Caco-2 (cell line): ENCODE results near the gene ALDOA. TPM values are rescaled to one million over a fixed set of nuclear protein-coding genes. Genes with fewer than 3 reads are reported as not detected.

Experiments
- BruUV-seq: library from RNA; stranded (reverse); fragments of 400-500 nt; replicated peaks from 2 replicates; lab custom pipeline; 2021; lab: Mats Ljungman, UMichigan
- CTCF ChIA-PET: fragments of 300-600 bp; sonication (Branson Sonifier 250); formaldehyde crosslinking; loops from one replicate; lab custom pipeline; 2022; ENCODE audit warnings: antibody characterized with exemption; lab: Charles Lee
- POLR2A ChIA-PET: fragments of 300-600 bp; sonication (Branson Sonifier 250); formaldehyde crosslinking; loops from one replicate; lab custom pipeline; 2022; ENCODE audit warnings: antibody characterized with exemption; lab: Charles Lee
- DNase-seq, 2 experiments: peaks; one replicate each; pipeline versions ENCODE4 v3.0.0 to v3.0.0-alpha.2; 2020 to 2022
- H3K27me3 ChIP-seq: replicated peaks from 2 replicates; pipeline ENCODE4 v1.6.0; 2011; ENCODE audit warnings: low read length; ENCODE audit not compliant: control insufficient read depth, insufficient read depth
- H3K36me3 ChIP-seq: 2 replicates; pipeline ENCODE4 v1.5.1; 2011; ENCODE audit warnings: low read length; ENCODE audit not compliant: control insufficient read depth, insufficient read depth
- H3K4me1 ChIP-seq: fragments of 250-450 bp; sonication (Bioruptor Pico); 2 replicates; pipeline ENCODE4 v1.5.1; 2020; ENCODE audit warnings: mild to moderate bottlenecking
- H3K4me3 ChIP-seq: 2 replicates; pipeline ENCODE4 v1.5.1; 2011; ENCODE audit warnings: low read depth, mild to moderate bottlenecking, control low read depth, low read length
- H3K9me3 ChIP-seq: fragments of 250-450 bp; sonication (Bioruptor Pico); 2 replicates; pipeline ENCODE4 v1.5.1; 2020; ENCODE audit warnings: mild to moderate bottlenecking, moderate library complexity
- H3K27ac Mint-ChIP-seq: one replicate; pipeline ENCODE4 v1.8.0; 2022; ENCODE audit warnings: mixed read lengths; ENCODE audit not compliant: unreplicated experiment
- H3K27me3 Mint-ChIP-seq: one replicate; pipeline ENCODE4 v1.8.0; 2022; ENCODE audit warnings: mixed read lengths; ENCODE audit not compliant: insufficient read depth, unreplicated experiment
- H3K36me3 Mint-ChIP-seq: one replicate; pipeline ENCODE4 v1.8.0; 2022; ENCODE audit warnings: mild to moderate bottlenecking, mixed read lengths; ENCODE audit not compliant: insufficient read depth, unreplicated experiment
- H3K4me1 Mint-ChIP-seq: one replicate; pipeline ENCODE4 v1.8.0; 2022; ENCODE audit warnings: low read depth, mixed read lengths; ENCODE audit not compliant: unreplicated experiment
- H3K4me3 Mint-ChIP-seq: one replicate; pipeline ENCODE4 v1.8.0; 2022; ENCODE audit warnings: mild to moderate bottlenecking, moderate library complexity, mixed read lengths; ENCODE audit not compliant: unreplicated experiment
- H3K9me3 Mint-ChIP-seq: one replicate; pipeline ENCODE4 v1.8.0; 2022; ENCODE audit warnings: mixed read lengths; ENCODE audit not compliant: unreplicated experiment
- intact Hi-C: fragments of 100-400 bp; cut with micrococcal nuclease; formaldehyde crosslinking; loops from one replicate; pipeline ENCODE4 v1.10.0; 2022; ENCODE audit not compliant: unreplicated experiment
- total RNA-seq: library from RNA; stranded (reverse); gene quantifications from 2 replicates; pipeline ENCODE4 v1.2.3, GENCODE V29; 2022
- TF ChIP-seq, protein P1 (sequence below), 2 experiments: fragments of 200-600 bp in 1 of 2; IDR thresholded peaks; 1 replicate in 1 of 2; 2 replicates in 1 of 2; pipeline versions ENCODE4 v1.5.1 to v1.8.0; 2011 to 2022; ENCODE audit warnings: antibody characterized with exemption in 1 of 2, control low read depth in 1 of 2, inconsistent platforms in 1 of 2, low read depth in 1 of 2, low read length in 1 of 2, mild to moderate bottlenecking in 1 of 2, moderate library complexity in 1 of 2; ENCODE audit not compliant: insufficient read depth in 1 of 2, severe bottlenecking in 1 of 2, unreplicated experiment in 1 of 2

The ALDOA gene
- total RNA-seq, 1 experiment from 2014 or later, result 675 TPM

DNA sequence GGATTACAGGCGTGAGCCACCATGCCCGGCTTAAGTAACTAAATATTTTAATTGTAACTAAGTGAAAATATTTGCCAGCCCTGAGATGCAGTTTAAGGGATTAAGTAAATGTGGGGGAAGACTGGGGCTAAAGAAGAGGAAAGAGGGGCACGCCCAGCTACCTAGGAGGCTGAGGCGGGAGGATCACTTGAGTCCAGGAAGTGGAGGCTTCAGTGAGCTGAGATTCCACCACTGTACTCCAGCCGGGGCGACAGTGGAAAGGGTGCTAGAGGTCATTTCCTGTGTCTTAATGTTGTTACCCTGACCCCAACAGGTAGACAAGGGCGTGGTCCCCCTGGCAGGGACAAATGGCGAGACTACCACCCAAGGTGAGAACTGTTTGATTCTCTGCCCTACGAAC, 2.8 kb downstream of the ALDOA start:
- H3K27me3 ChIP-seq, result no peaks in the 10 kb centered on the region

DNA sequence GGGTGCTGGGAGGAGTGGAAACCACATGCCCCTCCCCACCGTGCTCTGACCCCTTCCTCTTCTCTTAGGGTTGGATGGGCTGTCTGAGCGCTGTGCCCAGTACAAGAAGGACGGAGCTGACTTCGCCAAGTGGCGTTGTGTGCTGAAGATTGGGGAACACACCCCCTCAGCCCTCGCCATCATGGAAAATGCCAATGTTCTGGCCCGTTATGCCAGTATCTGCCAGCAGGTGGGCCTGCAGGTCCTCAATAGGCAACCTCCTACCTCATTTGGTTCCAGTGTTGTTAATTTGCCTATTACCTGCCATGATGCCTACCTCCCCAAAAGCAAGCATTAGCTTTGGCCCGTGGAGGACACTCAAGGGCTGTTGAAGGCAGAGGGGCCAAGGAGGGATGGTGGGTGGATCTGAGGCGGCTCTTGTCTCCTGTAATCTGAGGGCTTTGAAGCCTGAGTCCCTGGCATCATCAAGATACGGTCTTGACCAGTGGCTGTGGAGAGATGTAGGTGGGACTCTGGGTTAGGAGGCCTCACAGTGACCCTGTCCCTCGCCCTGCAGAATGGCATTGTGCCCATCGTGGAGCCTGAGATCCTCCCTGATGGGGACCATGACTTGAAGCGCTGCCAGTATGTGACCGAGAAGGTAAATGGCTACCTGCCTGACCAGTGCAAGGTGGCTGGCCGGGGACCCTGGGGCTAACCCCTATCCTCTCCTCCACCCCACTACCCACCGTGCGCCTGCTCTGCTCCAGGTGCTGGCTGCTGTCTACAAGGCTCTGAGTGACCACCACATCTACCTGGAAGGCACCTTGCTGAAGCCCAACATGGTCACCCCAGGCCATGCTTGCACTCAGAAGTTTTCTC, 3.4 kb downstream of the ALDOA start:
- no peaks in the 10 kb centered on the region for H3K27me3 Mint-ChIP-seq
- no peak overlapping the region for H3K27ac Mint-ChIP-seq
- intact Hi-C loops, result loop anchor here (5.0 to 10.0 kb wide), 2 partner anchors 336 to 1097 kb away; partner anchors contain the start of genes SPNS1 and ZNF771
- H3K36me3 Mint-ChIP-seq, result peaks cover 81% of the 10 kb centered on the region
- H3K4me3 Mint-ChIP-seq, result no peak overlapping the region
- no TSS peak for BruUV-seq
- peaks cover 13% of the 10 kb centered on the region for H3K4me1 Mint-ChIP-seq
- H3K36me3 ChIP-seq, result peaks cover 15% of the 10 kb centered on the region
- H3K27me3 ChIP-seq, result no peaks in the 10 kb centered on the region
- H3K4me3 ChIP-seq, result no peak overlapping the region
- POLR2A ChIA-PET, result no interaction called here
- TF ChIP-seq, protein P1, sequence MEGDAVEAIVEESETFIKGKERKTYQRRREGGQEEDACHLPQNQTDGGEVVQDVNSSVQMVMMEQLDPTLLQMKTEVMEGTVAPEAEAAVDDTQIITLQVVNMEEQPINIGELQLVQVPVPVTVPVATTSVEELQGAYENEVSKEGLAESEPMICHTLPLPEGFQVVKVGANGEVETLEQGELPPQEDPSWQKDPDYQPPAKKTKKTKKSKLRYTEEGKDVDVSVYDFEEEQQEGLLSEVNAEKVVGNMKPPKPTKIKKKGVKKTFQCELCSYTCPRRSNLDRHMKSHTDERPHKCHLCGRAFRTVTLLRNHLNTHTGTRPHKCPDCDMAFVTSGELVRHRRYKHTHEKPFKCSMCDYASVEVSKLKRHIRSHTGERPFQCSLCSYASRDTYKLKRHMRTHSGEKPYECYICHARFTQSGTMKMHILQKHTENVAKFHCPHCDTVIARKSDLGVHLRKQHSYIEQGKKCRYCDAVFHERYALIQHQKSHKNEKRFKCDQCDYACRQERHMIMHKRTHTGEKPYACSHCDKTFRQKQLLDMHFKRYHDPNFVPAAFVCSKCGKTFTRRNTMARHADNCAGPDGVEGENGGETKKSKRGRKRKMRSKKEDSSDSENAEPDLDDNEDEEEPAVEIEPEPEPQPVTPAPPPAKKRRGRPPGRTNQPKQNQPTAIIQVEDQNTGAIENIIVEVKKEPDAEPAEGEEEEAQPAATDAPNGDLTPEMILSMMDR (IDR thresholded peaks at IDR 0.05; ENCODE audit: insufficient read depth in 1 of 2, low read depth in 1 of 2, low read length in 1 of 2, severe bottlenecking in 1 of 2, unreplicated experiment in 1 of 2), result peak; percentile 48 to 60
- no peaks in the 10 kb centered on the region for H3K9me3 Mint-ChIP-seq
- CTCF ChIA-PET, result no interaction called here
- H3K4me1 ChIP-seq, result peaks cover 4% of the 10 kb centered on the region; the same call in 1 of the 2 replicates
- DNase-seq, result peak in 1 of 2 experiments; percentile 65
- H3K9me3 ChIP-seq, result no peaks in the 10 kb centered on the region

More for the DNA sequence above, 2.8 kb downstream of the ALDOA start:
- Histone ChIP-seq H3K9me3 (no peaks in the 10 kb centered on the region), H3K4me1 (peaks cover 8% of the 10 kb centered on the region; the same call in 1 of the 2 replicates), H3K4me3 (no peak overlapping the region), H3K36me3 (peaks cover 15% of the 10 kb centered on the region)
- Mint-ChIP-seq H3K4me3 (no peak overlapping the region), H3K27me3 (no peaks in the 10 kb centered on the region), H3K4me1 (peaks cover 19% of the 10 kb centered on the region), H3K36me3 (peaks cover 84% of the 10 kb centered on the region), H3K27ac (no peak overlapping the region), H3K9me3 (no peaks in the 10 kb centered on the region)
- no TSS peak for BruUV-seq
- no peak for DNase-seq
- TF ChIP-seq, protein P1 (IDR thresholded peaks at IDR 0.05; ENCODE audit: insufficient read depth in 1 of 2, low read depth in 1 of 2, low read length in 1 of 2, severe bottlenecking in 1 of 2, unreplicated experiment in 1 of 2), result no peak
- intact Hi-C loops, result loop anchor here (5.0 to 10.0 kb wide), 2 partner anchors 336 to 1096 kb away; partner anchors contain the start of genes SPNS1 and ZNF771
- CTCF ChIA-PET, result no interaction called here
- POLR2A ChIA-PET, result no interaction called here

DNA sequence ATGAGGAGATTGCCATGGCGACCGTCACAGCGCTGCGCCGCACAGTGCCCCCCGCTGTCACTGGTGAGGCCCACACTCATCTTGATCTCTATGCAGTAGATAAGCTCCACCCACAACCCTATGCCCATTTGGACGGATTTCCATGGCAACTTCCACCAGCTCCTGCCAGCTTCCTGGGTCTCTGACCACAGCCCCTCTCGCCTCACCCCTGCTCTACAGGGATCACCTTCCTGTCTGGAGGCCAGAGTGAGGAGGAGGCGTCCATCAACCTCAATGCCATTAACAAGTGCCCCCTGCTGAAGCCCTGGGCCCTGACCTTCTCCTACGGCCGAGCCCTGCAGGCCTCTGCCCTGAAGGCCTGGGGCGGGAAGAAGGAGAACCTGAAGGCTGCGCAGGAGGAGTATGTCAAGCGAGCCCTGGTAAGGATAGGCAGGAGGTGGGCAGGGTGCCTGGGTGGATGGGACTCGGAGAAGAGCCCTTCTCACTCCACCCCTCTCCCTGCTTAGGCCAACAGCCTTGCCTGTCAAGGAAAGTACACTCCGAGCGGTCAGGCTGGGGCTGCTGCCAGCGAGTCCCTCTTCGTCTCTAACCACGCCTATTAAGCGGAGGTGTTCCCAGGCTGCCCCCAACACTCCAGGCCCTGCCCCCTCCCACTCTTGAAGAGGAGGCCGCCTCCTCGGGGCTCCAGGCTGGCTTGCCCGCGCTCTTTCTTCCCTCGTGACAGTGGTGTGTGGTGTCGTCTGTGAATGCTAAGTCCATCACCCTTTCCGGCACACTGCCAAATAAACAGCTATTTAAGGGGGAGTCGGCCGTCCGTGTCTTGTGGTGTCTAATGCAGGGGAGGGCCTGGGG, 4.3 kb downstream of the ALDOA start:
- no peaks in the 10 kb centered on the region for H3K9me3 Mint-ChIP-seq
- H3K36me3 ChIP-seq, result peaks cover 15% of the 10 kb centered on the region
- TSS peak; percentile 3 for BruUV-seq
- POLR2A ChIA-PET, result interaction anchor here (0.8 kb wide), 1 partner anchor 11 kb away, joined by 3 read pairs; no protein-coding TSS in a partner anchor
- no peaks in the 10 kb centered on the region for H3K9me3 ChIP-seq
- peaks cover 4% of the 10 kb centered on the region; the same call in 1 of the 2 replicates for H3K4me1 ChIP-seq
- no peak overlapping the region for H3K4me3 Mint-ChIP-seq
- DNase-seq, result no peak
- peaks cover 13% of the 10 kb centered on the region for H3K4me1 Mint-ChIP-seq
- peaks cover 79% of the 10 kb centered on the region for H3K36me3 Mint-ChIP-seq
- CTCF ChIA-PET, result no interaction called here
- H3K27me3 ChIP-seq, result no peaks in the 10 kb centered on the region
- intact Hi-C loops, result loop anchor here (5.0 to 10.0 kb wide), 2 partner anchors 335 to 1098 kb away; partner anchors contain the start of genes SPNS1 and ZNF771
- no peak overlapping the region for H3K27ac Mint-ChIP-seq
- TF ChIP-seq, protein P1 (IDR thresholded peaks at IDR 0.05; ENCODE audit: insufficient read depth in 1 of 2, low read depth in 1 of 2, low read length in 1 of 2, severe bottlenecking in 1 of 2, unreplicated experiment in 1 of 2), result no peak
- H3K27me3 Mint-ChIP-seq, result no peaks in the 10 kb centered on the region
- no peak overlapping the region for H3K4me3 ChIP-seq
